ENCODE measurements around the gene ATRN.

DNA sequence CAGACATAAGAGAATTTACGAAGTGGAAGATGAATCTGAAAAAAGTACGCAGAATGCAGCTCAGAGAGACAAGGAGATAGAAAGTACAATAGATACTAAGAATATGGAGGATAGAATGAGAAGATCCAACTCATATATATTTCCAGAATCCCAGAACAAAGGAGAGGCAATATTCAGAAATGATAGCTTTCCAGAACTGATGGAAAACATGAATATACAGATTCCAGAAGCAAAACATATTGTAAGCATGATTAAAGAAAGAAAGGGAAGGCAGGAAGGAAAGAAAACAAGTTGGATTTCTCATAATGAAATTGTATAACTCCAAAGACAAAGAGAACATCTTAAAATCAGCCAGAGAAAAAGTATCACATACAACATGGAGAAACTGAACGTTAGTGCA, 169.4 kb downstream of the ATRN start:
- TF ChIP-seq POLR2A (IDR thresholded peaks at IDR 0.05), result no peak
- no peak for TF ChIP-seq CTCF (IDR thresholded peaks at IDR 0.05 in 4 of 5, conservative IDR thresholded peaks at IDR 0.05 in 1 of 5)
